Epithelial cell of esophagus (primary cell): ENCODE results near the gene SMYD3.

Experiments used
- DNase-seq: peaks from one replicate; pipeline ENCODE4 v3.0.0; 2010; ENCODE audit warnings: low read depth
- H3K4me3 ChIP-seq: 2 replicates; pipeline ENCODE4 v1.5.1; 2011; ENCODE audit warnings: mild to moderate bottlenecking, low read length, control low read depth
- CTCF ChIP-seq: IDR thresholded peaks from 2 replicates; pipeline ENCODE4 v1.5.1; 2011; ENCODE audit warnings: low read depth, mild to moderate bottlenecking, low read length, control low read depth, inconsistent platforms; ENCODE audit not compliant: insufficient read depth; ENCODE audit errors: missing control alignments

The SMYD3 gene

DNA sequence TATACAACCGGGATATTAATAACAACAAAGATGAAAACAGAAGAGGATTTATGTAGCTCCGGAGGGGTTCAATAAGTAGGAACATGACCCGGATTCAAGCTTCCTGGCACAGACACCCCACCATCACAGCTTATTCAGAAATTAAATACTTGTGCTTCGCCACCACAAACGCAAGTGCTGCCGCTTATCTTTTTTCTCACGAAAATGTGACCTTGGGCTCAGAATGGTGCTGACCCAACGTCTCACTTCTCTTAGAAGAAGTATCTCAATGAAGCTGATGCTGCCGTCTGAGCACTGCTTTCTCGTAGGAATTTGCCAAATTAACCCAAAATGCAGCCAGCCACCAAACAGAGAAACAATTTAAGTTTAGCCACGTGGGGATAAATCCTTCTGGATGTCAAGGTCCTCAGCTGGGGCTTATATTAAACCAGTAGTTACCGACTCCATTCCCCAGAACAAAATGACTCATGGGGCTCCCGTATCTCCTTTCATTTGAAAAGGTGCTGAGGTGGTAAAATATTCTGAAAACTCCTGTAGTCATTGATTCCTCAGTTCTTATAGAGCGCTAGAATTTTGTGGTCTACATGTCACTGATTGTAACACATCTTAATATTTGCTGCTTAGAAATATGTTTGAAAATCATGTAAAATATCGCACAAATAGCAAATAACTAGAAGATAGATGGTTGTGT, 466.7 kb downstream of the SMYD3 start:
- no peak overlapping the region for H3K4me3 ChIP-seq
- TF ChIP-seq CTCF: no peak
- DNase-seq: no peak

GRCh38 chr1:246039584-246039983, 467.5 kb downstream of the SMYD3 start:
- no peak overlapping the region for H3K4me3 ChIP-seq
- DNase-seq: no peak
- TF ChIP-seq CTCF: no peak

DNA sequence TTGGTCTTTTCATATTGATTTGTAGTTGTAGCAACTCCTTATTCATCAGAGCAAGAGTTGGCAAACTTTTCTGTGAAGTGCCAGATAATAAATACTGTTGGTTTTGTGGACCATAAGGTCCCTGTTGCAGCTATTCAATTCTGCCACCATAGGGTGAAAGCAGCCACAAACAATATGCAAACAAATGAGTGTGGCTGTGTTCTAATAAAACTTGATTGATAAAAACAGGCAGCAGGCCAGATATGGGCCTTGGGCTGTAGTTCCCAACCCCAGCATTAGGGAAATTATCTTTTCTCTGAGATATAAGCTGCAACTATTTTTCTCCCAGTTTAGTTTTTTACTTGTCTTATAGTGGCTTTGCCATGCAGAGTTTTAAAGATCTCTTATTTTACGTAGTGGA, 469.2 kb downstream of the SMYD3 start:
- H3K4me3 ChIP-seq: no peak overlapping the region
- DNase-seq: no peak
- no peak for TF ChIP-seq CTCF

- TF ChIP-seq CTCF: no peak
These were observed 470.9 kb downstream of the SMYD3 start for GRCh38 chr1:246036175-246036574.

DNA sequence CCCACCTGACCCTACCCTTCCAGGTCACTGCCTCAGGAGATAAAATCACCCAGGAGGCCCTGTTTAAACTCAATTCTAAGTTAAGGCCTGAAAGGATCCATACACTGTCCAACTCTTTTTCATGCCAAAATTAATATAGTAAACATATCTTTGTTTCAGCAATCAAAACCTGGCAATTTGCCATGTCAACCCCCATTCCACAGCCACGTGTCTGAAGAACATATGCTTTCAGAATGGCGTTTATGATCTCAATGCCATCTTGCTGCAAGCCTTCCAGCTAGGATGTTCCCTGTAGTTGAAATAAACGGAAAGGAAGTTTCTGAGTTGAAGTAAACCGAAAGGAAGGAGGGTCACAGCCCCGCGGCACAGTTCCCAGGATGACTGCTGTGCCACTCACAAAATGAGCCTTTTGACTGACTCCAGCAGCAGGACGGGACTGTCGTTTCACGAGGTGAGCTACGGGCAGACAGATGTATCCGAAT, 472.0 kb downstream of the SMYD3 start:
- no peak overlapping the region for H3K4me3 ChIP-seq
- no peak for TF ChIP-seq CTCF
- DNase-seq: no peak

More at GRCh38 chr1:246036175-246036574, 470.9 kb downstream of the SMYD3 start:
- H3K4me3 ChIP-seq: no peak overlapping the region
- no peak for DNase-seq

GRCh38 chr1:246034630-246035029, 472.4 kb downstream of the SMYD3 start:
- no peak overlapping the region for H3K4me3 ChIP-seq
- TF ChIP-seq CTCF: no peak
- no peak for DNase-seq

GRCh38 chr1:246032984-246033383, 474.1 kb downstream of the SMYD3 start:
- H3K4me3 ChIP-seq: no peak overlapping the region
- DNase-seq: no peak
- TF ChIP-seq CTCF: no peak
